Measurements from ENCODE around the gene UBE2E1.
A peak's percentile ranks its signal among the peaks of the same experiment; 100 is the strongest.
"Not testable (repeated sequence)": the region's sequence is repeated elsewhere in the genome, so short reads cannot be mapped to it uniquely, and the experiment has no call there.

The UBE2E1 gene

GRCh38 chr3:23823620-23824019, 17.9 kb downstream of the UBE2E1 start:
- no peak for DNase-seq

DNA sequence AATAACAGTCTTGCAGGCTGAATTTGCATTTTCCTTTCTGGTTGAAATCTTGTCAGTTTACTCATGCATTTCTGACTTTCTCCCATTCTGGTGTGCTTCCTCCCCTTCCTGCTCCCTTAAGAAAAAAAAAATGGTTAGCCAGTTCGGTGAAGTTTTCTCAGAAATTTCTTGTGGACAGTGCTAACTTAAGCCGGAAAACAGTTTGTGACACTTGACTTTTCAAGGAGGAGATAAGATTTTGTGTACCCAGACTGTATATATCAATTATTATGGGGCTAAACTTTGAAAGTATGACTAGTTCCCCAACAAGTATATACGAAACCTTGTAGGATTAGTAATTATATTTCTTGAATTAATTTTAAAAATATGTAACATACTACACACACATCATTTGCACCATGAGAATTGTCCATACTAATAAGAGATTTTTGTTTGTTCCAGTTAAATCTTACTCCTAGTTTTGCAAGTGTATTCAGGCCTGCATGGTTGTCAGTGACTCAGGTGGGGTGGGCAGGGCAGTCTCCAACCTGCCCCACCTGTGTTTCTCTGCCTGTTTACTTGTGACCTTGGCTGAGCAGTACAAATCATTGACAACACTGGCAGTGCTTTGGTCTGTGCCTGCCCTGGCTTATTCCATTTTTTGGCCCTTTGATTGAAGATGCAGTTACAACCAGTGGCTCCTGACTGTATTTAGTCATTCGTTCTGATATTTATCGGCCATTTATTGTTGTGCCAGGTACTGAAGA, 19.1 kb downstream of the UBE2E1 start:
- no peak for DNase-seq

GRCh38 chr3:23825802-23826201, 20.0 kb downstream of the UBE2E1 start:
- DNase-seq, result no peak

GRCh38 chr3:23826382-23827064, 20.8 kb downstream of the UBE2E1 start:
- DNase-seq, result no peak

GRCh38 chr3:23829242-23829934, 23.6 kb downstream of the UBE2E1 start:
- DNase-seq, result no peak

GRCh38 chr3:23830869-23831484, 25.2 kb downstream of the UBE2E1 start:
- DNase-seq, result no peak

DNA sequence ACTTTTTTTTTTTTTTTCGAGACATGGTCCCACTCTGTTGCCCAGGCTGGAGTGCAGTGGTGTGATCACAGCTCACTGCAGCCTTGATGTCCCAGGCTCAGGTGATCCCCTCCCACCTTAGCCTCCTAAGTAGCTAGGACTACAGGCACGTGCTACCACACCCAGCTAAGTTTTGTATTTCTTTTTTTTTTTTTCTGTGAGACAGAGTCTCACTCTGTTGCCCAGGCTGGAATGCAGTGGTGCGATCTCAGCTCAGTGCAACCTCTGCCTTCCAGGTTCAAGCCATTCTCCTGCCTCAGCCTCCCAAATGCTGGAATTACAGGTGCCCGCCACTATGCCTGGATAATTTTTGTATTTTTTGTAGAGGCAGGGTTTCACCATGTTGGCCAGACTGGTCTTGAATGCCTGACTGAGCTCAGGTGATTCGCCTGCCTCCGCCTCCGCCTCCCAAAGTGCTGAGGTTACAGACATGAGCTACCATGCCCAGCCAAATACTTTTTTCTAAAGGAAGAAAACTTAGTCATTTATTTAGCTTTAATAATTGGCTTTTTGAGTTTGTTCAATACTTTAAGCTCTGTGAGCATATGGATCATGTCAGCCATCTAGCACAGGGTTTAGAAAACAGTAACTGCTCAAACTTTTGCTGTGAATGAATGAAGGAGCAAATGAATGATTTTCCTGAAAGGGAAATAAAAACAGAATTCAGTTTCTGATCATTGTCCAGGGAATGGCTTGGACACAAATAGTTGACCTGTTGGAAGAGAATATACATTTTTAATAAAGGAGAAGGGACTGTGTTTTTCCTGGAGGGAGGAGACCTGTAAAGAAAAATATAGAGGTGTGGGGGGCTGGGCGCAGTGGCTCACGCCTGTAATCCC, 26.0 kb downstream of the UBE2E1 start:
- no peak for DNase-seq

GRCh38 chr3:23832523-23832922, 26.8 kb downstream of the UBE2E1 start:
- no peak for DNase-seq

DNA sequence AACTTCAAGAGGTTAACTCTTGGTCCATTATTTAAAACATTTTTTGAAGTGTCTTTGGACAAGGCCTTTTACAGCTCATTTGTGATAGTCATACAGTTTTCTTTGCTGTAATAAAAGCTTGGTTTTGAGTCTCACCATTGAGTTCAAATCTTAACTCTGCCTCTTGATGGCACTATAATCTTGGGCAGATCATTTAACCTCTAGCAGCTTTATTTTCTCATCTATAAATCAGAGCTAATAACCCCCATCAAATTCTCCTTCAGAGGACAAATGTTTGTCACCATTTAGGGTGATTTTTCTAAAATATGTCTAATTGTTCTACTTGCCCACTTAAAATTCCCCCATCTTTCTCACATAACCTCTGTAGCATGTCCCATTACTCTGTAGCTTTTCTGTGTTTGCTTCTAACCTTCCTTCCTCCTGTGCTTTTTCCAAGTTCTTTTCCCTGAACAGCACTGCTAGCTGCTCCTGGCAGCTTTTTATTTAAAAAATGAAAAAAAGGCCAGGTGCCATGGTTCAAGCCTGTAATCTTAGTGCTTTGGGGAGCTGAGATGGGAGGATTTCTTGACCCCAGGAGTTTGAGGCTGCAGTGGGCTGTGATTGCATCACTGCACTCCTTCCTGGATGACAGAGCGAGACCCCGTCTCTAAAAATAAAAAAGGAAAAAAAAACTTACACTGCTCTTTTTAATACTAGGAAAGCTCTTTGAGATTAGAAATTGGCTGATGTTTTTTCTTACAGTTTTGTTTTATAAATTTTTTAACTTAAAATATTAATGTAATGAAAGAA, 28.5 kb downstream of the UBE2E1 start:
- DNase-seq, result peak; percentile 16

DNA sequence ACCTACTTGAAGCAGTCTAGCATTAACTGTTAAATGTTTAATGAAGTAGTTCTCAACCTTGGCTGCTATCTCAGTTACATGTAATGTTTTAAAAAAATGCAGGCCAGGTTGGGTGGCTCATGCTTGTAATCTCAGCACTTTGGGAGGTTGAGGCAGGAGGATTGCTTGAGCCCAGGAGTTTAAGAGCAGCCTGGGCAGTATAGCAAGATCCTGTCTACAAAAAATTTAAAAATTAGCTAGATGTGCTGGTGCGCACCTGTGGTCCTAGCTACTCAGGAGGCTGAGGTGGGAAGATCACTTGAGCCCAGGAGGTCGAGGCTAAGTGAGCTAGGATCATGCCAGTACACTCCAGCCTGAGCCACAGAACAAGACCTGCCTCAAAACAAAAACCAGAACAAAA, 29.3 kb downstream of the UBE2E1 start:
- DNase-seq, result no peak

DNA sequence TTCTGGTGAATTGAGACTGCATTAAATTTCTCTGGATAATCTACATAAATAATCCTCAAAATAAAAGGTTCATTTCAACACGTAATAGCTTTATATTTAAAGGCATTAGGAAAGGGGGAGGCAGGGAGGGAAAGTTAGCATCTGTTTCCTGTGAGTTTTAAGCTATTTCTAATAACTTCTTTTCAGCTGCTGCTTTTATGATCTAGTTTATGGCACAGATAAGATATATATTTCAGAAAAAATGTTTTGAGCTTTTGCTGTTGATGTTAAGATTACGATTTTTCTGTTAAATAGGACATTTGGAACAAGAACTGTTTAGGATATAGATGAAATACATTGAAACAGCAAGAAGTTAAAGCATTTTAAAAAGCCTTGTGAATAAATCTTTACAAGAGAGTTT, 30.0 kb downstream of the UBE2E1 start:
- DNase-seq, result no peak

GRCh38 chr3:23836536-23837230, 30.9 kb downstream of the UBE2E1 start:
- no peak for DNase-seq

DNA sequence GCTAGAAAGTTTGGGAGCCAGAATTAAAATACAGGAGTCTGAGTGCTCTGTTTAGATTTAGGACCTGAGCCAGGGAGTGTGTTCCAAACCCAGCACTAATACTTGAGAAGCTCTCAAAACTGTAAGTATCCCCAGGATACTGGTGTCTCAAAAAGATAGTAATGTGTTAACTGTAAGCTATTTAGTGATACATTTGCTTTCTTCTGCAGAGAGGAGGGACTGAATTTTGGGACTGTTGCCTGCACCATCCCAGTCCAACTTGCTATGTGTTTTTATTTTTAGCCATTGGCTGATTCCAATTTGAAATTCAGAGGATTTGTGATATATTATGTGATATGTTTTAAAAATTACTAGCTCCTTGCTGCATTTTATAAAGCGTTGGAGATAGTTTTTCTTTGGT, 31.5 kb downstream of the UBE2E1 start:
- DNase-seq, result no peak

DNA sequence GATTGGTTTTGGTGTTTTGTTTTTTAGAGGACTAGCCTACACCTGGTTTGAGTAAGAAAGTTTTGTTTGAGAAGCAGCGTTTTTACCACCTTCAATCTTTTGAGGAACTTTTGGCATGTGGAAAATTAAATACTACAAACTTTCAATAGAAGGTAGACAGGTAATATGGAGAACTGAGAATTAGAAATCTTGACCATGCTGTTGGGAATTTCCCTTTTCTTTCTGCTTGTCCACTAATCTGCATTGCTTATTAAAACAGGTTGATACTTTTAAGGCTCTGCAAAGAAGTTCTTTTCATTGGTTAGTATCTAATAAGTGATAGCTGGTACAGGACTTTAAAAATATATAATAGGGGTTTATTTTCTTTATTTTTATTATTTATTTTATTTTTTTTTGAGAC, 31.9 kb downstream of the UBE2E1 start:
- no peak for DNase-seq

DNA sequence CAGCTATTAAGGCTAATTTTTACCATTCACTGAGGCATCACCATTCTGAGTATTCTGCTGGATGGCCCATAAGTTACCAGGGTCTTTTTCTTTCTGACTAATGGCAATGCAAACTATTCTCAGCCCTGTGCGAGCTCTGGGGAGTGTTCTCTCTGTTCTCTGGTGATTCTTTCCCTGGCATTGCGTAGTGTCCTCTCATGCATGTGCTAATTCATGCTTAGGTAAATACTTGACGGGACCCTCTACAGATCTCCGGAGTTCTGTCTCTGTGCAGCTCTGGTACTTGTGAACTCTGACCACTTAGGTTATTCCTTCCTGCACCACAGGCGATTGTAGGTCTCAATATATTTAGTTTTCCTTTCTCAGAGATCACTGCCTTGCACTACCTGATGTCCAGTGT, 34.8 kb downstream of the UBE2E1 start:
- DNase-seq, result no peak

DNA sequence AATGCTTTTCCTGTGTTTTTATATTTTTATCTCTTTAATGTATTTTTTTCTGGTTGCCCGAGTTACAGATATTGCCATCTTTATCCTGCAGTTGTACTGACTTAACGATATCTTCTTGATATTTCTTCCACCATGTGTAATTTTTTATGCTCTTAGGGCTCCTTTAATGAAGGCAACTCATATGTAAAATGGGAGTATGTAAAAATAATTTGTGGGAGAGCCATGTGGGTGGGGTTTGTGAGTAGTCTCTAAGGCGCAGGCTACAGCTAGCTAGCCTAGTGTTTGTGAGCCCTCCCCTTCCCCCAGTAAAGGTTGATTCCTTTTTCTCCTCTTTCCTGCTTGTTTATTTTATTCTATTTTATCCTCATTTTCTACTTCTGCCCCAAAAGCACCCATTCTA, 38.1 kb downstream of the UBE2E1 start:
- DNase-seq, result no peak

DNA sequence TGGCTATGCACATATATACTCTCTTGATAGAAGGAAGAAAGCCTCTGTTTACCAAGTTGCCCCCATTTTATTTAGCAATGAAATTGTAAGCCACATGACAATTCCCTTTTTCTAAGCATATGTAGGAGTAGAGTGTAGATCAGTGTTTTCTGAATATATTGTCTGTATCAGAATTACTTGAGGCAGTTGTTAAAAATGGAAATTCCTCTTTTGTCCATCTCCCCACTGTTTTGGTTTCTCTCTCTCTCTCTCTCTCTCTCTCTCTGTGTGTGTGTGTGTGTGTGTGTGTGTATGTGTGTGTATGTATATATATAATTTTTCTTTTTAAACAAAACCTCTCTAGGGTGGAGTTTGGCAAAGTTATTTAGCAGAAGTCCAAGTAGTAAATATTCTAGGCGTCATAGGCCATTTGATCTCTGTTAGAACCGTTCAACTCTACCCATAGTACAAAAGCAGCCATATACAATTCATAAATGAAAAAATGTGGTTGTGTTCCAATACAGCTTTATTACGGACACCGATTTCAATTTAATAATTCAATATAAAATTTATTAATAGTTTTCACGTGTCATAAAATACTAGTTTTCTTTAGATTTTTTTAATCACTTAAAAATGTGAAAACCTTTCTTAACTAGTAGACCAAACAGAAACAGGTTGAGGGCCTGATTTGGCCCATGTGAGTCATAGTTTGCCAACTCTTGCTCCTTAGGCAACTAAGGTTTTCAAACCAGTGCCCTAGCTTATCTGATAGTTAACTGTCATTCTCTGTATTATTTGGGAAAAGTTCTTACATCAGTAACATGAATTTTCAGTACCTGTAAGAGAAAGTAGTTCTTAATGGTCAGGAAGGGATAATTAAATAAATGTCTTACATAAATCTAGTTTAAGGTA, 39.8 kb downstream of the UBE2E1 start:
- DNase-seq, result no peak

GRCh38 chr3:23849462-23849861, 43.7 kb downstream of the UBE2E1 start:
- DNase-seq, result not testable (repeated sequence)

DNA sequence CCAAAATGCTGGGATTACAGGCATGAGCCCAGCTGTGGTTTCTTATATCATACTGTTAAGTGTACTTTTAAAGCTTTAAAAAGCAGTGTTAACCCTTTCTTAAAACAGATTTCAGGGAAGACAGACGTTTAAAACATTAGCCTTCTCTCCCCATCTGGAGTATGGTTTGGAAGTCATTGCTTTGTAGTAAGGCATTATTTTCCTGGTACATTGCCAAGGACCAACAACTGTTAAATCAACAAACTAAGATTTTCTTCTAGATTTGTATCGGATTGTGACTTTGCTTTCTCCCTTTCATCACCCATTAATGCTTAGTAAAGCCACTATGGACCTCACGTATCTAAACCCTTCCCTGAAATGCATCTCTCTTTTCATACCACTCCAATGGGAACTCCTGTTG, 50.5 kb downstream of the UBE2E1 start:
- no peak for DNase-seq
